ENCODE measurements around the gene IL1A.

- no peak for TF ChIP-seq CTCF (IDR thresholded peaks at IDR 0.05; ENCODE audit: poor library complexity)
- no peak for TF ChIP-seq EZH2phosphoT487 (IDR thresholded peaks at IDR 0.05; ENCODE audit: low read depth, severe bottlenecking, unreplicated experiment)
These were observed 25.6 kb downstream of the IL1A start for GRCh38 chr2:112758711-112759110.
